Gastroesophageal sphincter (tissue), 4 donors: Measurements from ENCODE around the gene TRAF2. TPM values are rescaled to one million over a fixed set of nuclear protein-coding genes. Genes with fewer than 3 reads are reported as not detected.
A peak's percentile ranks its signal among the peaks of the same experiment; 100 is the strongest.

ENCODE experiments used
- ATAC-seq: fragments of 150-250 bp; one replicate; pipeline ENCODE4 v1.9.1; 2016; ENCODE audit warnings: mild to moderate bottlenecking, moderate library complexity
- H3K27ac ChIP-seq, 4 donors: fragments of 200-600 bp; sonication (generic) in 3 of 4; 1 replicate in 3 of 4; 2 replicates in 1 of 4; pipeline ENCODE4 v1.5.1; 2016 to 2019
- H3K27me3 ChIP-seq: fragments of 200-600 bp; sonication (generic); one replicate; pipeline ENCODE4 v1.5.1; 2019
- H3K36me3 ChIP-seq, 2 donors: fragments of 200-600 bp; sonication (generic); one replicate each; pipeline ENCODE4 v1.5.1; 2019; ENCODE audit warnings: control low read depth in 1 of 2
- H3K4me1 ChIP-seq, 3 donors: fragments of 200-600 bp; sonication (generic); 1 replicate in 2 of 3; 2 replicates in 1 of 3; pipeline ENCODE4 v1.5.1; 2016 to 2019; ENCODE audit warnings: control low read depth in 2 of 3
- H3K4me3 ChIP-seq, 2 donors: fragments of 200-600 bp; sonication (generic); one replicate each; pipeline ENCODE4 v1.5.1; 2019; ENCODE audit warnings: mild to moderate bottlenecking in 1 of 2, moderate library complexity in 1 of 2
- H3K9me3 ChIP-seq, 3 donors: fragments of 200-600 bp; sonication (generic); one replicate each; pipeline ENCODE4 v1.5.1; 2017 to 2019; ENCODE audit warnings: control low read depth in 2 of 3
- EP300 ChIP-seq: sonication (generic); formaldehyde crosslinking; IDR thresholded peaks from one replicate; pipeline ENCODE4 v1.6.1; 2017; ENCODE audit warnings: antibody characterized with exemption, mild to moderate bottlenecking
- POLR2A ChIP-seq, 2 donors: fragments of 450-650 bp; IDR thresholded peaks; one replicate each; pipeline ENCODE4 v1.6.1; 2017; ENCODE audit warnings: antibody characterized with exemption in 2 of 2, mild to moderate bottlenecking in 2 of 2, moderate library complexity in 1 of 2
- POLR2AphosphoS5 ChIP-seq: sonication (generic); formaldehyde crosslinking; IDR thresholded peaks from one replicate; pipeline ENCODE4 v1.6.1; 2017; ENCODE audit warnings: antibody characterized with exemption
- WGBS, 2 donors: methylation state at CpG; one replicate each; pipeline ENCODE4 v1.1.5; 2018; ENCODE audit warnings: low coverage in 1 of 2; 5-methylcytosine and 5-hydroxymethylcytosine counted together
- total RNA-seq, 4 donors: library from RNA; depleted of rRNA; stranded (reverse); fragments of >200 nt; gene quantifications; one replicate each; pipeline ENCODE4 v1.1.0, GENCODE V29; 2016
- TF ChIP-seq, protein P1 (sequence below), 4 experiments: fragments of 200-600 bp in 2 of 4; fragments of 450-650 bp in 2 of 4; sonication (generic) in 1 of 4; IDR thresholded peaks; one replicate each; pipeline ENCODE4 v1.5.1; 2017 to 2019; ENCODE audit warnings: antibody characterized with exemption in 4 of 4, mild to moderate bottlenecking in 2 of 4, moderate library complexity in 2 of 4

TRAF2 gene
- total RNA-seq, 4 donors from 2014 or later = 3.8 to 17.1 (median 11.1) TPM

DNA sequence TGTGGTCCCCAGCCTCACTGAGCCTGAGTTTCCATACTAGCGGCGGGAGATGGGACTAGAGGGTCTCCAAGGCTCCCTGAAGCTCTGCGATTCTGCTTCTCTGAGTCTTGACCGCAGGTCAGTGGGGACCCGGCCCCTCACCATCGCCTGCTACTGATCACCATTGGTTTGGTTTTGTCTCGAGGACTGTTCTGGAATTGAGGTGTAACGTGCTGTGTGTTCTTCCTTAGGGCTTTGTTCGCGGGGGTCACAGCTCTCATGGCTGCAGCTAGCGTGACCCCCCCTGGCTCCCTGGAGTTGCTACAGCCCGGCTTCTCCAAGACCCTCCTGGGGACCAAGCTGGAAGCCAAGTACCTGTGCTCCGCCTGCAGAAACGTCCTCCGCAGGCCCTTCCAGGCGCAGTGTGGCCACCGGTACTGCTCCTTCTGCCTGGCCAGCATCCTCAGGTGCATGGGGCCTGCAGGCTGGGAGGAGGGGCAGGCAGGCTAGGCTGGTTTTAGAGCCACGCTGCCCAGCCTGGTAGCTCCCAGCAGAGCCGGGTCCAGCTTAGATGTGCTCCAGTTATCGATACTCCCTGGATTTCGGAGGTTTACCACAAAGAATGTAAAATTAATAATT lies 12.3 kb downstream of the TRAF2 start:
- TF ChIP-seq, protein P1, sequence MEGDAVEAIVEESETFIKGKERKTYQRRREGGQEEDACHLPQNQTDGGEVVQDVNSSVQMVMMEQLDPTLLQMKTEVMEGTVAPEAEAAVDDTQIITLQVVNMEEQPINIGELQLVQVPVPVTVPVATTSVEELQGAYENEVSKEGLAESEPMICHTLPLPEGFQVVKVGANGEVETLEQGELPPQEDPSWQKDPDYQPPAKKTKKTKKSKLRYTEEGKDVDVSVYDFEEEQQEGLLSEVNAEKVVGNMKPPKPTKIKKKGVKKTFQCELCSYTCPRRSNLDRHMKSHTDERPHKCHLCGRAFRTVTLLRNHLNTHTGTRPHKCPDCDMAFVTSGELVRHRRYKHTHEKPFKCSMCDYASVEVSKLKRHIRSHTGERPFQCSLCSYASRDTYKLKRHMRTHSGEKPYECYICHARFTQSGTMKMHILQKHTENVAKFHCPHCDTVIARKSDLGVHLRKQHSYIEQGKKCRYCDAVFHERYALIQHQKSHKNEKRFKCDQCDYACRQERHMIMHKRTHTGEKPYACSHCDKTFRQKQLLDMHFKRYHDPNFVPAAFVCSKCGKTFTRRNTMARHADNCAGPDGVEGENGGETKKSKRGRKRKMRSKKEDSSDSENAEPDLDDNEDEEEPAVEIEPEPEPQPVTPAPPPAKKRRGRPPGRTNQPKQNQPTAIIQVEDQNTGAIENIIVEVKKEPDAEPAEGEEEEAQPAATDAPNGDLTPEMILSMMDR (IDR thresholded peaks at IDR 0.05) = no peak
- no peak for TF ChIP-seq EP300
- TF ChIP-seq POLR2AphosphoS5 = no peak
- TF ChIP-seq POLR2A (IDR thresholded peaks at IDR 0.05) = no peak
- ATAC-seq = no peak
- Histone ChIP-seq H3K27me3 (no peaks in the 10 kb centered on the region), H3K4me3 (no peak overlapping the region), H3K9me3 (no peaks in the 10 kb centered on the region), H3K27ac (no peak overlapping the region), H3K4me1 (peaks cover 2 to 34% (median 19%) of the 10 kb centered on the region in 3 donors), H3K36me3 (peaks cover 0 to 34% of the 10 kb centered on the region in 2 donors)
- 77 to 93% methylated on average over 3 to 5 of the region's 21 CpGs for WGBS, 2 donors

DNA sequence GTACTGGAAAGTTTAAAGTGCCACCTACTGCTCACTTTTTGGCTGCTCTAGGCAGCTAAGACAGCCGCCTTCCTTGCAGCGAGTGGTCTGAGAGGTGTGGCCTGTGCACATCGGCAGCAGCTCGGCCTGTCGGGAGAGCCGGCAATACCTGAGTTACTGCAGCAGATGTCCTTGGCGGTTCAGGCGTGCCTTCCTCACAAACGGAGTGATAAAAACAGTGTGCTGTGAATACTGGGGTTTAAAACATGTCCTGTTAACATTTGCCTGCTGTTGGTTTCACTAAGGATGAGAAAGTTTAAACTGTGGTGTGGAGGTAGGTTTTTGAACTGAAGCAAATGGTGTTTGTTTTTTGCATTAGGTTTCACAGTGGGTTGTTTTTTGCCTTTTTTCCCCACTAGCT lies 12.9 kb downstream of the TRAF2 start:
- no peaks in the 10 kb centered on the region for H3K27me3 ChIP-seq
- TF ChIP-seq, protein P1 (IDR thresholded peaks at IDR 0.05) = no peak
- TF ChIP-seq EP300 (no peak), POLR2A (IDR thresholded peaks at IDR 0.05) (no peak), POLR2AphosphoS5 (no peak)
- H3K36me3 ChIP-seq = peaks cover 0 to 34% of the 10 kb centered on the region in 2 donors
- H3K9me3 ChIP-seq = no peaks in the 10 kb centered on the region
- 41 to 61% methylated on average over 6 to 8 of the region's 9 CpGs for WGBS, 2 donors
- H3K4me3 ChIP-seq = no peak overlapping the region
- H3K27ac ChIP-seq = no peak overlapping the region
- ATAC-seq = no peak
- peaks cover 2 to 39% (median 19%) of the 10 kb centered on the region in 3 donors for H3K4me1 ChIP-seq

DNA sequence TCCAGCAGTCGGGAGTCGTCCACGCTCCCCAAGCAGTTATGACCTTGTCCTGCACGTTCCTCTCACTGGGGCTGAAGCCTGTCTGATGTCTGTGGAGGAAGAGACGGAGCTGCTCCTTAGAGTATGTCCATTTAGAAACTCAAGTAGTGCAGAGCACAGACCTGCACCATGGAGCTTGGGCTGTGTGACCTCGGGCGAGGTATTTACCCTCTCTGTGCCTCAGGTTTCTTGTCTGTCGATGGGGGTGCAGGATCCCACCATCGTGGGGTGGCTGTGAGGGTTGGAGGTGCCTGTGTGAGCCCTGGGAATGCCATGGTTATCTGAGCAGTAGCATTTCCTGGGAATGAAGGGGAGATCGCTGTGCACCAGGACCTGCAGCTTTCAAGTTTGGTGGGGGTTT lies 14.2 kb downstream of the TRAF2 start:
- 84 to 100% methylated on average over 1 to 5 of the region's 10 CpGs for WGBS, 2 donors
- Histone ChIP-seq H3K27me3 (no peaks in the 10 kb centered on the region), H3K4me1 (peaks cover 2 to 39% (median 19%) of the 10 kb centered on the region in 3 donors), H3K4me3 (no peak overlapping the region), H3K9me3 (no peaks in the 10 kb centered on the region), H3K27ac (peak overlapping the region in 2 of 4 donors; percentile 64 to 76), H3K36me3 (peaks cover 0 to 26% of the 10 kb centered on the region in 2 donors)
- no peak for ATAC-seq
- TF ChIP-seq EP300 = no peak
- TF ChIP-seq, protein P1 (IDR thresholded peaks at IDR 0.05) = no peak
- TF ChIP-seq POLR2AphosphoS5 = no peak
- no peak for TF ChIP-seq POLR2A (IDR thresholded peaks at IDR 0.05)

DNA sequence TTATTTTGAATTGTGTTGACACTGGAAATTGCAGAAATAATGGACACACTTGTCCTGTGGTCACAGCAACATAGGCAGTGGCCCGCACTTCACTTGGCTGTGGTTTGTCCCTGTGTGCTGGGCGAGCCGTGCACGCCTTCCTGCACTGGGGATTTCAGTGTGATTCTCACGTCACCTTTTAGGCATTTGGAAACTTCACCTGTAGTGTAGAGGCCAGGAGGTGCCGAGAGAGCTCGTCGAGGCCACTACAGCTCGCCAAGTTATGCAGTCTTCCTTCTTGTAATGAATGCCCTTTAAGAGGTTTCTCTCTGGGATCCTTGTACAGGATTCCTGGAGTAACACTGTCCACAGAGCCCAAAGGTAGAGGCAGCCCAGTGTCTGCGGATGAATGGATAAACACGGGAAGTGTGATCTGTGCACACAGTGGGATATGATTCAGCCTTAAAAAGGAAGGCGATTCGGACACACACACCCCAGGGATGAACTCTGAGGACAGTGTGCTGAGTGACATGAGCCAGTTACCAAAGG lies 14.7 kb downstream of the TRAF2 start:
- no peak for TF ChIP-seq POLR2AphosphoS5
- TF ChIP-seq, protein P1 (IDR thresholded peaks at IDR 0.05) = no peak
- TF ChIP-seq EP300 = no peak
- TF ChIP-seq POLR2A (IDR thresholded peaks at IDR 0.05) = no peak
- peak overlapping the region in 3 of 4 donors; percentile 53 to 76 (median 64) for H3K27ac ChIP-seq
- peaks cover 0 to 28% of the 10 kb centered on the region in 2 donors for H3K36me3 ChIP-seq
- peaks cover 2 to 39% (median 19%) of the 10 kb centered on the region in 3 donors for H3K4me1 ChIP-seq
- no peaks in the 10 kb centered on the region for H3K27me3 ChIP-seq
- ATAC-seq = no peak
- H3K9me3 ChIP-seq = no peaks in the 10 kb centered on the region
- H3K4me3 ChIP-seq = no peak overlapping the region
- WGBS, 2 donors = 34 to 47% methylated on average over 8 to 11 of the region's 13 CpGs
